Measurements from ENCODE around the gene IARS1. TPM values are rescaled to one million over a fixed set of nuclear protein-coding genes. Genes with fewer than 3 reads are reported as not detected.
A peak's percentile ranks its signal among the peaks of the same experiment; 100 is the strongest.

The IARS1 gene
- total RNA-seq, 1 experiment from 2014 or later, result 220 TPM

- TF ChIP-seq KAT7 (CRISPR knock-in tag; IDR thresholded peaks at IDR 0.05; ENCODE audit: borderline replicate concordance), result no peak
- peak; percentile 74 for TF ChIP-seq USF2 (CRISPR knock-in tag; IDR thresholded peaks at IDR 0.05)
- TF ChIP-seq ZNF219 (CRISPR knock-in tag; IDR thresholded peaks at IDR 0.05; ENCODE audit: borderline replicate concordance), result no peak
- TF ChIP-seq EMX1 (CRISPR knock-in tag; IDR thresholded peaks at IDR 0.05), result no peak
- no peak for TF ChIP-seq HMGA2 (CRISPR knock-in tag; IDR thresholded peaks at IDR 0.05)
- no peak; the same call in 1 of the 2 replicates for TF ChIP-seq ZBTB43 (CRISPR knock-in tag; IDR thresholded peaks at IDR 0.05)
- TF ChIP-seq ETV6 (CRISPR knock-in tag; IDR thresholded peaks at IDR 0.05), result peak; percentile 98
- TF ChIP-seq ZNF317 (CRISPR knock-in tag; IDR thresholded peaks at IDR 0.05; ENCODE audit: borderline replicate concordance, low read depth), result no peak
- peak; percentile 92 for TF ChIP-seq CREM (CRISPR knock-in tag; IDR thresholded peaks at IDR 0.05)
- TF ChIP-seq GRHL2 (CRISPR knock-in tag; IDR thresholded peaks at IDR 0.05; ENCODE audit: insufficient replicate concordance, severe bottlenecking), result no peak
- TF ChIP-seq ELF4 (CRISPR knock-in tag; IDR thresholded peaks at IDR 0.05; ENCODE audit: low read depth), result no peak
- peak; percentile 96 for TF ChIP-seq ATF3 (CRISPR knock-in tag; conservative IDR thresholded peaks at IDR 0.05)
- TF ChIP-seq ZNF232 (CRISPR knock-in tag; IDR thresholded peaks at IDR 0.05), result peak; percentile 89
- TF ChIP-seq CBFB (CRISPR knock-in tag; IDR thresholded peaks at IDR 0.05; ENCODE audit: low read depth), result no peak
- TF ChIP-seq ZNF263 (CRISPR knock-in tag; IDR thresholded peaks at IDR 0.05; ENCODE audit: low read depth), result no peak
- peak; percentile 56; the same call in 1 of the 2 replicates for TF ChIP-seq ZBTB21 (CRISPR knock-in tag; IDR thresholded peaks at IDR 0.05; ENCODE audit: borderline replicate concordance)
- TF ChIP-seq FOXP4 (CRISPR knock-in tag; IDR thresholded peaks at IDR 0.05), result peak; percentile 83
- TF ChIP-seq AR (CRISPR knock-in tag; IDR thresholded peaks at IDR 0.05), result no peak
- peak; percentile 69; the same call in 1 of the 2 replicates for TF ChIP-seq E2F5 (CRISPR knock-in tag; IDR thresholded peaks at IDR 0.05)
- TF ChIP-seq ZNF416 (CRISPR knock-in tag; IDR thresholded peaks at IDR 0.05), result no peak
- no peak for TF ChIP-seq ZNF138 (CRISPR knock-in tag; conservative IDR thresholded peaks at IDR 0.05)
- no peak for TF ChIP-seq E2F4 (CRISPR knock-in tag; IDR thresholded peaks at IDR 0.05; ENCODE audit: borderline replicate concordance, low read depth)
- TF ChIP-seq SMAD4 (CRISPR knock-in tag; IDR thresholded peaks at IDR 0.05), result no peak
- peak; percentile 86 for TF ChIP-seq SP1 (CRISPR knock-in tag; conservative IDR thresholded peaks at IDR 0.05)
- peak; percentile 20; the same call in 1 of the 2 replicates for TF ChIP-seq CREB1 (CRISPR knock-in tag; IDR thresholded peaks at IDR 0.05)
- TF ChIP-seq FOXP1 (CRISPR knock-in tag; IDR thresholded peaks at IDR 0.05; ENCODE audit: borderline replicate concordance), result peak; percentile 89
- TF ChIP-seq PRRX2 (CRISPR knock-in tag; IDR thresholded peaks at IDR 0.05), result no peak
- no peak for TF ChIP-seq RORB (CRISPR knock-in tag; IDR thresholded peaks at IDR 0.05)
Observed at GRCh38 chr9:92293452-92294296, at the start of gene IARS1 (continued).

Data from WTC11 (cell line).